K562 (cell line): ENCODE measurements around the gene CARMIL3.

Experiments
- ARID4B ChIP-seq: sonication (generic); formaldehyde crosslinking; IDR thresholded peaks from 2 replicates; pipeline ENCODE4 v1.8.0; 2022; ENCODE audit warnings: mild to moderate bottlenecking, missing genetic modification reagents
- CBX1 ChIP-seq: sonication (generic); IDR thresholded peaks from 2 replicates; pipeline ENCODE4 v1.6.1; 2016; ENCODE audit warnings: antibody characterized with exemption, low read depth, mild to moderate bottlenecking
- CBX3 ChIP-seq, 2 experiments: IDR thresholded peaks; 1 replicate in 1 of 2; 2 replicates in 1 of 2; pipeline ENCODE4 v1.6.1; 2012; ENCODE audit warnings: inconsistent platforms in 2 of 2, low read length in 2 of 2, borderline replicate concordance in 1 of 2, control low read depth in 1 of 2
- ELF1 ChIP-seq: fragments of 200-800 bp; sonication (Bioruptor generic); IDR thresholded peaks from 2 replicates; pipeline ENCODE4 v1.6.1; 2016; ENCODE audit warnings: missing genetic modification characterization, missing compliant biosample characterization
- HDAC6 ChIP-seq: IDR thresholded peaks from 2 replicates; pipeline ENCODE4 v1.6.1; 2012; ENCODE audit warnings: low read depth, mild to moderate bottlenecking, control low read depth, inconsistent platforms, low read length, moderate library complexity
- KLF16 ChIP-seq: IDR thresholded peaks from 2 replicates; pipeline ENCODE4 v1.6.1; 2016; ENCODE audit warnings: antibody characterized with exemption
- NFE2 ChIP-seq: IDR thresholded peaks from 2 replicates; pipeline ENCODE4 v1.6.1; 2014; ENCODE audit warnings: antibody characterized with exemption, low read depth
- RCOR1 ChIP-seq, 2 experiments: IDR thresholded peaks; 2 replicates each; pipeline ENCODE4 v1.6.1; 2012; ENCODE audit warnings: low read depth in 2 of 2, low read length in 2 of 2, borderline replicate concordance in 1 of 2, improper control_type of control experiment in 1 of 2
- ZBTB9 ChIP-seq: fragments of 450-650 bp; formaldehyde crosslinking; IDR thresholded peaks from 2 replicates; pipeline ENCODE4 v1.4.0; 2020; ENCODE audit warnings: mild to moderate bottlenecking, moderate library complexity

GRCh38 chr14:24100197-24100981, 48.6 kb downstream of the CARMIL3 start:
- TF ChIP-seq KLF16 (no peak), CBX1 (no peak), ZBTB9 (CRISPR knock-in tag) (no peak), ARID4B (CRISPR knock-in tag) (no peak), RCOR1 (IDR thresholded peaks at IDR 0.05; ENCODE audit: borderline replicate concordance in 1 of 2, low read depth in 2 of 2, low read length in 2 of 2) (no peak), NFE2 (no peak), CBX3 (IDR thresholded peaks at IDR 0.05; ENCODE audit: borderline replicate concordance in 1 of 2, low read length in 2 of 2) (no peak), ELF1 (no peak), HDAC6 (no peak)
